Cardiac muscle cell (in vitro differentiated cells and primary cell): Measurements from ENCODE around the gene MYO1C. TPM values are rescaled to one million over a fixed set of nuclear protein-coding genes. Genes with fewer than 3 reads are reported as not detected.
"Not testable (repeated sequence)": the region's sequence is repeated elsewhere in the genome, so short reads cannot be mapped to it uniquely, and the experiment has no call there.

ENCODE experiments used
- DNase-seq, 2 donors: peaks; one replicate each; pipeline versions ENCODE4 v3.0.0 to v3.0.0-alpha.2; 2010 to 2017; ENCODE audit warnings: low read depth in 1 of 2, low spot score in 1 of 2
- H3K27ac ChIP-seq: fragments of 200-600 bp; sonication (generic); 2 replicates; pipeline ENCODE4 v1.5.1; 2016
- H3K27me3 ChIP-seq: fragments of 200-600 bp; sonication (generic); 2 replicates; pipeline ENCODE4 v1.6.0; 2016; ENCODE audit warnings: control low read depth
- H3K36me3 ChIP-seq: fragments of 200-600 bp; sonication (generic); 2 replicates; pipeline ENCODE4 v1.5.1; 2016; ENCODE audit warnings: control low read depth
- H3K4me1 ChIP-seq: fragments of 200-600 bp; sonication (generic); 2 replicates; pipeline ENCODE4 v1.8.1; 2017; ENCODE audit warnings: low read depth, mild to moderate bottlenecking, mixed run types
- H3K4me3 ChIP-seq: fragments of 200-600 bp; sonication (generic); 2 replicates; pipeline ENCODE4 v1.5.1; 2016; ENCODE audit warnings: mild to moderate bottlenecking
- H3K9me3 ChIP-seq: fragments of 200-600 bp; sonication (generic); 2 replicates; pipeline ENCODE4 v1.5.1; 2017; ENCODE audit warnings: low read depth, mild to moderate bottlenecking, control low read depth
- CTCF ChIP-seq: IDR thresholded peaks from 2 replicates; pipeline ENCODE4 v1.5.1; 2012; ENCODE audit warnings: low read depth, mild to moderate bottlenecking, low read length
- polyA plus RNA-seq: library from polyadenylated mRNA; unstranded; fragments of >200 nt; fragmentation: Nextera tagmentation; extraction: Ambion mirVana; gene quantifications from 2 replicates; pipeline ENCODE4 v1.2.1, GENCODE V29; 2016
- total RNA-seq: library from RNA; depleted of rRNA; stranded (reverse); fragments of >200 nt; gene quantifications from 2 replicates; pipeline ENCODE4 v1.2.3, GENCODE V29; 2016

MYO1C gene
- total and polyA plus RNA-seq, 2 experiments from 2014 or later, result 34.1 to 63.9 TPM

DNA sequence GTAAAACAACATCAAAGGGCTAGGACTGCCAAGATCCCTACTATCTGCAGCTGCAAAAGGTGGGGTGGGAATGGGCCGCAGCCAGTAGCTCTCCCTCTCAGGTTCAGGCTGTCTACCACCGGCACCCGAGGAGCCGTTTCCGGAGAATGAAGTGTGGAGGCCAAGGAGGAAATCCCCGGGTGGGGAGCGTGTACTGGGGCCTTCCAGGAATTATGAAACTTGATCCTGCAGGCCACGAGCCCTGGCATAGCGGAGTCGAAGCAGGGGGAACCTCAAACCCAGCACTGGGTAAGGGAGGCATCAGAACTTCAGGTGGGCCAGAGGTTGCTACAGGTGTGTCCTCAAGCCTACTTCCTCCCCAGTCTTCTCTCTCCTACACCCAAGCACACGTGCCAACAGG lies 18.8 kb upstream of the MYO1C start:
- Histone ChIP-seq H3K36me3 (no peaks in the 10 kb centered on the region), H3K27me3 (no peaks in the 10 kb centered on the region), H3K4me1 (peaks cover 10% of the 10 kb centered on the region), H3K4me3 (no peak overlapping the region), H3K27ac (no peak overlapping the region), H3K9me3 (no peaks in the 10 kb centered on the region)
- no peak for TF ChIP-seq CTCF
- DNase-seq, result peak in 1 of 2 donors; percentile 54

DNA sequence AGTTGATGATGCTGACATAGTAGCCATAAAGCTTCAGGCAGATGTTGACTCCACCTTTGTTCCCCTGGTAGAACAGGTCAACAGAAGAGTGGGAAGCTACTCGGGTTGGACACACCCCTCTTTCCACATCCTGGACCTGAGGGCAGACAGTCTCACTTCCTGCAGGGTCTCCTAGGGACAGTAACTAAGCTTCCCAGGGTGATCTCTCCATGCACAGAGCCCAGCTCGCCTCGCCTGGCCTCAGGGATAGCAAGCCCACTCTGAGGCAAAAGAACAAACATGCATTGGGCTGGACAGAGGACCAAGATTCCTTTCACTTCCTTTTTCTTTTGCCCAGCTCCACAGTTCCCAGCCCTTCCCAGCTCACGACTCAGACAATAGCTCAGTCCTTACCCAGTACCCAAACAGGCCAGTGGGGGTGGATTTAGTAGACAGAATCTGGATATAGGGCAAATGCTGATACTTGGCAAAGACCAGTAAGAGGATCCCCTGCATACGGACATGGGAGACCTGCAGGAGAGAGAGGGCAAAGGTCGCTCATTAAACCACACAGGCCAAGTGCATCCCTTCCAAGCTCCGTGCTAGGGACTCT lies 16.9 kb upstream of the MYO1C start:
- no peak for DNase-seq
- Histone ChIP-seq H3K9me3 (no peaks in the 10 kb centered on the region), H3K4me1 (peaks cover 6% of the 10 kb centered on the region), H3K36me3 (no peaks in the 10 kb centered on the region), H3K4me3 (no peak overlapping the region), H3K27ac (no peak overlapping the region), H3K27me3 (no peaks in the 10 kb centered on the region)
- no peak for TF ChIP-seq CTCF

DNA sequence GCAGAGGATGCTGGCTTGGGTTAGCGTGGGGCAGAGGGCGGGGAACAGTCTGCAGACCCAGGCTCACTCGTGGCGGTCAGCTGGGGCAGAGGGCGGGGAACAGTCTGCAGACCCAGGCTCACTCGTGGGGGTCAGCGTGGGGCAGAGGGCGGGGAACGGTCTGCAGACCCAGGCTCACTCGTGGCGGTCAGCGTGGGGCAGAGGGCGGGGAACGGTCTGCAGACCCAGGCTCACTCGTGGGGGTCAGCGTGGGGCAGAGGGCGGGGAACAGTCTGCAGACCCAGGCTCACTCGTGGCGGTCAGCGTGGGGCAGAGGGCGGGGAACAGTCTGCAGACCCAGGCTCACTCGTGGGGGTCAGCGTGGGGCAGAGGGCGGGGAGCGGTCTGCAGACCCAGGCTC lies 16.2 kb upstream of the MYO1C start:
- DNase-seq, H3K36me3 ChIP-seq, H3K4me1 ChIP-seq, H3K27ac ChIP-seq, H3K4me3 ChIP-seq, H3K9me3 ChIP-seq, H3K27me3 ChIP-seq: not testable (repeated sequence)

DNA sequence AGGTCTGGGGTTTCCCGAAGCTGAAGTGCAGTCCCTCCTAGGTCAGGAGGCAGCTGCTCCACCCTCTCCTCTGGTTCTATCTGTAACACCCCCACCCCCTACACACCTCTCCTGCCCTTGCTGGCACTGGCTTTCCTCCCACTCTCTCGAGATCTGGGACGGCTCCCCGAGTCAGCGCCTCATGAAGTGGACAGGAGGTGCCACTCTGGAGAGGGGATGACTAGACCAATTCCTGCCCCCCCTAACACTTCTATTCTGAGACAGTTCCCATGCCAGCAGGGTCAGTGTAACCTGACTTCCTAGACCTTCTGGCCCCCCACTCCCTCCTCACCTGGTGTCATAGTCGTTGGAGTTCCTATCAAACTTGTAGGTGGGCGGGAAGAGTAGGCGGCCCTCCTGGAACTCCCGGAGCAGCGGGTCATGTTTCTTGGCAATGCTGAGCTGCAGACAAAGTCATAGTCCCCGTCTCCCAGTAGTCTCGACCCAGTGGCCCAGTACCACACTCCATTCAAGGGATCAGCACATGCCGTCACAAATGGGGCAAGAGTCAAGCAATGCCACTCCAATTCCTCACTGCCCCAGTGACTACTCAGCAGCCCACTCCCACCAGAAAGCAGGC lies 14.3 kb upstream of the MYO1C start:
- Histone ChIP-seq H3K36me3 (no peaks in the 10 kb centered on the region), H3K4me3 (no peak overlapping the region), H3K27ac (peak overlapping the region; percentile 4), H3K4me1 (peaks cover 6% of the 10 kb centered on the region), H3K9me3 (no peaks in the 10 kb centered on the region), H3K27me3 (no peaks in the 10 kb centered on the region)
- TF ChIP-seq CTCF, result no peak
- peak in 1 of 2 donors; percentile 28 for DNase-seq

DNA sequence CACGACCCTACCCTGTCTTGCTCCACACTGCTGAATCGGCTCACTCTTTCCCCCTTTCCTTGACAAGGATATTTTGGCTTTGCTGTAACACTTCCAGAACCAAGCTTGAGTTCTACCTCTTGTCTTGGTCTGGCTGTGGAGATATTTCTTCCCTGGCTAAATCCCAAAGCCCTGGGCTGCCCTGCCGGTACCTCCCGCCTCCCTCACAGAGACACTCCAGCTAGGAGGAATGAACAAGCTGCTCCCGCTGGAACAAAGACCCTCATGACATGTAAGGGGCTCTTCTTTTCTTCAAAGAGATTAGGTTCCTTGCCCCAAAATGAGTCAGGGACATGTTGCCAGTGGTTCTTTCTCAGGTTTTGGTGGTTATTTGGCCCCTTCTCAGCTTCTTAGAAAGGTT lies 13.1 kb upstream of the MYO1C start:
- Histone ChIP-seq H3K27ac (no peak overlapping the region), H3K4me1 (peaks cover 6% of the 10 kb centered on the region), H3K4me3 (no peak overlapping the region), H3K9me3 (no peaks in the 10 kb centered on the region), H3K36me3 (no peaks in the 10 kb centered on the region), H3K27me3 (no peaks in the 10 kb centered on the region)
- TF ChIP-seq CTCF, result no peak
- no peak for DNase-seq

DNA sequence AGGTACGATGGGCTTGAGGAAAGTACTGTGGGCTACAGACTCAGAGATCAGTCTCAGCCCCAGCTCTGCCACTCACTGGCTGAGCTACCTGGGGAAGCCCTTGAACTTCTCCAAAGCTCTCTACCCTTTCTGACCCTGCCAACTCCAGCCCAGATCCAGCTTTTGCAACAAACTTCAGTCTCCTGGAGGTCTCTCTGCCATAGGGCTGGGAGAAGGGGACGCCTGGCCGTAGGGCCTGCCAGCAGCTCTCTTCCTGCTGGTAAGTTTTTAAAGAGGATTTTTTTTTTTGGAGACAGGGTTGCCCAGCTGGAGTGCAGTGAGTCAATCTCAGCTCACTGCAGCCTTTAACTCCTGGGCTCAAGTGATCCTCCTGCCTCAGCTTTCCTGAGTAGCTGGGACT lies 12.4 kb upstream of the MYO1C start:
- Histone ChIP-seq H3K4me1 (peaks cover 6% of the 10 kb centered on the region), H3K9me3 (no peaks in the 10 kb centered on the region), H3K27me3 (no peaks in the 10 kb centered on the region), H3K36me3 (no peaks in the 10 kb centered on the region), H3K4me3 (no peak overlapping the region), H3K27ac (no peak overlapping the region)
- DNase-seq, result no peak
- no peak for TF ChIP-seq CTCF
